CD1c-positive myeloid dendritic cell (primary cell): ENCODE data around the gene CDH13.

ENCODE experiments used
- DNase-seq: peaks from one replicate; pipeline ENCODE4 v3.0.0-alpha.2; 2016; ENCODE audit errors: extremely low spot score

The CDH13 gene

DNA sequence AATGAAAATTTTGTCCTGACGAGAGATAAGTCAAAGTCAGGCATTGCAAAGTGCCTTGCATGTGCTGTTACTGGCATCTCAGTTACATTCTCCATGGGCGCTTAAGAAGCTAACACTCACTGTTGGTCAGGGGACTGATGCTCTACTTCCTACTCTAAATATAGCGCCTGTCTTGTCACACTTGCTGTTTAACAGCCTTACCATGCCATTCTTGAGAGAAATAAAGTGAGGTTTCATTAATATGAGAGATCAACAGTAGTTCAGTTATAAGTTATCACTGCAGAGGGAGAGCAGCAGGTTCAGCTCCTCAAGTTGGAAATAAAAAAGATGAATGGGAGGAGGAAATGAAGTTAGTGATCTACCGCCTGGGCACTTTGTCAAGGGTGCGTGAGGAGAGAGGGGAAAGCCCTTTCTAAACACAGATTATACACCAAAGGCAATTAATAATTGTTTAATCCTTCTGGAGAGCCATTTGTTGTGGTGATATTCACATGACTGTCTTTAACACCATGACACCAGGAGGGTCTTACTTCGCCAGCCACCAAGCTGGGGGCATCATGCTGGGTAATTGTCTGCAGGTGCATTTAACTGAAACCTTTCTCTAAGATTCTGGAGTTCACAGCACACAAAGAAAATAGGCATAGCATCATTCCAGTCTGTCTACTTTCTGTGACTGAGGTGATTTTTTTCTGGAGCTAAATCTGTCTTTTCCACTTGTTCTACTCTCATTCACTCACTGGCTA is 612.4 kb downstream of the CDH13 start:
- DNase-seq = no peak

DNA sequence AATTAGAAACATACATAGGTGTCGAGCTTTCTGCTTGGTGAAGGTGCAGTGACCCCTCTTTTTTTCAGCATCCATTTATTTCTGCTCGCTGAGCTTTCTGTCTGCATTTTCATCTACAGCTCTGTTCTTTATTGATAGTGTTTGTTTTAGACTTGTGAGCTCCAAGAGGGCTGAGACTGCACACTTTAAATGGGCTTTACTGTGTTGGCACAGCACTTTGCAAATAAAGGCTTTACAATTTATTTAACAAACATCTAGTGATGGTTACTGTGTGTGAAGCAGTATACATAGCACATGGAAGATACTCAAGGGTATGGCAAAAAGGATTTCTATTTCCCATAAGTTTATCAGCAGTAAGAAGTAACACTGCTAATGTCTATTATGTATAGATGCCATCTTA is 617.3 kb downstream of the CDH13 start:
- no peak for DNase-seq

DNA sequence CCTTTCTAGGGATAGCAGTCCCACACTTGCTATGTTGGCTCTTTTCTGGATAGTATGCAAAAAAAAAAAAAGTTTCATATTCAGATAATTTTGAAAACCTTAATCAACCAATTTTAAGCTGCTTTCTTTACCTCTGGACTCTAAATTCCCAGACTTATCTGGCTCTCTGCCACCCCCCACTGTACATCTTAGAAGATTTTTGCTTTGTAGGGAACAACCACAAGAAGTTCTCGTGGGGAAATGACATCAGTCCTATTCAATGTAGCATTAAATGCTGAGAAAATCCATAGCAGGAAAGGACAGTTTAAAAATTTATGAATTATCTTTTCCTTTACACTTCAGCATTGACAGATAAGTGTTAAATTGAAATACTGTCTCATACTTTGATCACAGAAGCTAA is 618.3 kb downstream of the CDH13 start:
- no peak for DNase-seq

DNA sequence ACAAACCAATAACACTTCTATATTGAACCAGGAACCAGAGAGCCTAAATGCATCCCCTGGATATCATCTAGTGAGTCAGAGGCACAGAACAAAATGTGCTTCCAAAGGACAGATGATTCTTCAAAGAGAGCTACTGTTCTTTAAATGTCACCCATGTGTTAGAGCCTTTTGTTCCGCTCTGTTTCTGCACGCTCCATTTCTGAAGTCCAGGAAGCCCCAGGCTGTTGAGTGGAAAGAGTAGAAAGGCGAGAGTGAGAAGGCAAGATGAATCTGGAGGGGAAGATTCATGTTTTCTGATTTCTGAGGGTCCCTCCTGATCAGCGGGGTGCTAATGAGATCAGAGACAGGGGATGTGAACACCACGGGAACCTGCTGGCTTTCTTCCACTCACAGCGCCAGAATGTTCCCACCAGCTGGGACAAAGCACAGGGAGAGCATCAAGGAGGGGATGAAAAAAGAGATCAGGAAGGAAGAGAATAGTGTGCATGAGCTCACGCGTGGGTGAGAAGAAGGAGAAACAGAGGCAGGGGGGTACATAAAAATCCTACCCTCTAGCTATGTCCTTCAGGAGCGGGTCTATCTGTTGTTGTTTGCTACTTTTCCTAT is 621.1 kb downstream of the CDH13 start:
- DNase-seq = no peak

DNA sequence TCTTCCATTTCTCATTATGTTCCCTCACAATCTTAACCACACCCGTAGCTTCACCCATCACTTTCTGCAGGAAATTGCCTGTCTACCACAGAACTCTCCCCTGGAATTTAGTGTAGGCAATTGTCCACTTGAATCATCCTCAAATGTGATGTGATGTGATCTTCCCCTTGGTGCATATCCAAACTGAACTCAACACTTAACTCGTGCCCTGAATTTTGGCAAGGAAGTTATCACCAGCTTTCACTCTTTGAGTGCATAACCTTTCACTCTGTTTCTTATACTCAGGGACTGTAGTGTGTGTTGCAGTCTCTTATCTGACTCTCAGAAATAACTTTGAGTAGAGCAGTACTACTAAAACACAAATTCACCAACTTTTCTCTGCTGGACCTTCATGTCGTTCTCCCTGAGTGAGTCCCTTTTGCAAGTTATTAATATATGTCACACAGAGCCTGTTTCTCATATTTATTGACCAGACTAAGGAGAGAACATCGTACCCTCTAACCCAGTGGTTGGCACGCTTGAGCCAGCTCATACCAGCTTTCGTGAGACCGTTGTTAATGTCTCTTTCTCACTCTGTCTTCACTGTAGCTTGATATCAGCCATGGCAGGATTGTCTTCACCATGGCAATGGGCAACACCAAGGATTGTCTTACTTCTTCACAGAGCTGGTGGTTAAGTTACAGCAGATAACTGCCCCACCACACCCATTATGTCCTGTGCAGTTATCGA is 622.1 kb downstream of the CDH13 start:
- no peak for DNase-seq

DNA sequence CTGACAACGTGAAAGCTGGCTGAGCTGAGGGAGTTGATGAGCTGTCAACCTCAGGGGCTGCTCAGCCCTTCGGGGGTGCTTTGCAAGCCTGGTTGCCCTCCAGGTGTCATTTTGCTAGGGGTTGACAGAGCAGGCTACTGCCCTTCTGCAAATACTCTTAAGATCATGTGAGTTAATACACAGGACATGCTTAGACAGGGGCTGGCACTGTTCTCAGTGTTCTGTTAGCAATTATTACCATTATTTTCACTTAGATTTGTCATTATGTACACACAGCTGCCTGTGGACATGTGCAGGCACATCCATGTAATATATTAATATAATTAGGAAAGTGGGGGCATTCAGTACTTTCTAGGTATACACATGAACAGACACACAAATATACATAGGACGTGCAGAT is 626.8 kb downstream of the CDH13 start:
- no peak for DNase-seq

DNA sequence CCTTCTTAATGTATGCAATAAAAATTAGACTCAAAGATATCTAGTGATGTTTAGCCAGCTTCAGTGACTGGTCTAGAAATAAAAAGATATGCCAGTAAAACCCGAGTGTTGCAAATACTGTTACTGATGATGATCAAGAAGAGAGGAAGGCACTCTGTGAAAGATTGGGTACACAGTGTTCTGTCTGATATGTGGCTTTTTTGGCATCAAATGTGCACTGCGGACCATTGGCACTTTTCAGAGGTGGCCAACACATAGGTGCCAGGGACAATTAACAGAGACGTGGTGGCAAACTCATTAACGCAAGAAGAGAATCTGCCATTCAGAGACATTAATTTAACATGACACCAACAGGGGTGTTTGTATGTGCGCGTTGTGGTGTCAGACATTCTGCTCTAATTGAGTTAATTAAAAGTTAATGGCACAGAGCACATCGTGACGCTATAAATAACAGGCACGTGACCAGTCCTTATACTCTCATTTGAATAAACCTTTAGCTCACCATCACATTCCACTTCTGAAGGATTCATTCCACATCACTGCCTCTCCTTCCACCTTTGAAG is 631.7 kb downstream of the CDH13 start:
- no peak for DNase-seq

DNA sequence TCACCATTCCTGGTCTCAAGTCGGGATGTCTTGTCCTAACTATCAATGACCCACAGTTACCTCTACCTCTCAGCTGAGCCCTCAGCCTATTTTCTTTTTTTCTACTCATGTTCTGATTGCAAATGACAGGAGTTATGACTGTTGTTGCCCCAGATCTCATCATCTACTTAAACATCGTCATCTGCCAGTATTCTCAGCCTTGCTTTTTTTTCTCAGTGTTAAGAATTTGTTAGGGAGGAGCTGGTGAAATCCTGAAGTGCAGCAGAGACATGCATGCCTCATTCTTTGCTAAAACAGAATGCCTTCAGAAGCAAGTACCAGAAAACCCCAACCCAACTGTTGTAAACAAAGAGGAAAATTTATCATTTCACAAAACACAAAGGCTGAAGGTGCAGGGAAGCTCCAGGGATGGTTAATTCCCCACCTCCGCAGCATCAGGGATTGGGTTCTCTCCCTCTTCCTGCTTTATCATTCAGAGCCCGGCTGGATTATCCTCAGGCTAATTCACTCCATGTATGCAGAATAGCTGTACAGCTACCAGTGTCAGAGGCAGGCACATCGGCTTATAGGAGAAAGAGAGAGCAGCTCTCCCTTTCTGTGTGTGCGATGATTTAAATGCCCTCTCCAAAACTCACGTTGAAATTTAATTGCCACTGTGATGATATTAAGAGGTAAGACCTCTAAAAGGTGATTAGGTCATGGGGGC is 640.2 kb downstream of the CDH13 start:
- DNase-seq = no peak

DNA sequence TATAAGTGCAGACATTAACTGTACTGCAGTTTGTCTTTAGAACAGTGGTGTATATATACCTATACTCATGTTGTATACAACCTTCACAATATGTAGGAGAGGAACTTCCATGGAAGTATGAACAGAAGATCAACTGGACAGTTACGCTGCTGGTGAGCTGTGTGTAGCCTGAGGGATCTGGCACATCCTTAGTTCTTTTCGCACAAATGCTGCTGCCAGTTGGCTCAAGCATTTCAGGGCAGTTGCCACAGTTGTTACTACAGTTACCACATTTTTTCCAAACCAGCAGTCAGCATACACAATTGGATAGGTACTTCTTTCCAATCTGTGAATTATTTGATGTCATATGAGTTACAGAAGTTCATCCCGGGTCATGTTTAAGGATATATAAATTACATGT is 641.4 kb downstream of the CDH13 start:
- no peak for DNase-seq

DNA sequence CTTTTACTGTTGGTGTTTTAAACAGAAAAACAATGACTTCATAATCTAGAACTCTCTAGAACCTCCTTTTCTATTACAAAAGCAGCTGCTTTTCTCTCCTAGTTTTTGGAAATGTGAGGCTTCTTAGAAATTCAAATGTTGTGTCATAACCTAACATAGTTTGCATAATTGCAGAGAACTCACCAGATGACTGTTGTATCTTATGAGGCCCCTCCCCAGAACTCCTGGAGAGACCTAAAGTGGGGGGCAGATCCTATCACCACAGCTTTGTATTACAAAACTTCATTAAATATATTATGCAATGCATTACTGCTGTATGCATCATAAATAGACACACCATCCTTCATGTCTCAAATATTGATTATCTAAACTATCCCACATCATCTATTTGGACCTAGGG is 642.3 kb downstream of the CDH13 start:
- no peak for DNase-seq

DNA sequence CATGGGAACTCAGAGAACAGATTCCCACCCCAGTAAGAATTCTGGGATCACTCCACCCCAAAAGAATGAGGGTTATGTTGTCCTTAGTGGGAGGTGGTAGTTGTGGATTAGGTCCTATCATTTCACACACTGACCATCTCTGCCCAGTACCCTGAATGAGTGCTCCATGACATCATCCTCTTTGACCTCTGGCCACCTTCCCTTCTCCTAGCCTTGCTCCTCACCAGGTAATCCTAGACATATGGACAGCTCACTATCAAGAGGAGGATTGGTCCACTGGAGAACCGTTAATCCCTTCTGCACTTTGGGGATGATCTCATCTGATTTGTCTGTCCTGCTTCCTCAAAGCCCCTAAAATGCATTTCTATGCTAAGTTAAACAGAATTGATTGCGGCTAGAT is 642.8 kb downstream of the CDH13 start:
- no peak for DNase-seq

DNA sequence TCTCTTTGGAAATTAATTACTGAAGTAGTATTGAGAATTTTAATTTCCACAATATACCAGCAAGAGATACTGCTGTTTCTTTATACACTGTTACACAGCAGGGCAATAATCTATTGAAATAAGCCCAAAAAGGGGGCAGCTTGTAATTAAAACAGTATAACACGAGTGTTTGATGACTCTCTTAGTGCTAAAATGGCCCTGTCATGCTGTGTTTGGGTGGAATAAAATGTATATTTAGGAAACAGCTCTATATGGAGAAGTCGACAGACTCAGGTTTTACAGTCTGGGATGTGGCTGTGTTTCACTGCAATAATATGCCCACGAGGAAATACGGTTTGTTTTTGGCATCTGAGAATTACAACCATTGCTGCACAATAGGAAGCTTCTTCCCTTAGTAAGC is 643.3 kb downstream of the CDH13 start:
- no peak for DNase-seq

DNA sequence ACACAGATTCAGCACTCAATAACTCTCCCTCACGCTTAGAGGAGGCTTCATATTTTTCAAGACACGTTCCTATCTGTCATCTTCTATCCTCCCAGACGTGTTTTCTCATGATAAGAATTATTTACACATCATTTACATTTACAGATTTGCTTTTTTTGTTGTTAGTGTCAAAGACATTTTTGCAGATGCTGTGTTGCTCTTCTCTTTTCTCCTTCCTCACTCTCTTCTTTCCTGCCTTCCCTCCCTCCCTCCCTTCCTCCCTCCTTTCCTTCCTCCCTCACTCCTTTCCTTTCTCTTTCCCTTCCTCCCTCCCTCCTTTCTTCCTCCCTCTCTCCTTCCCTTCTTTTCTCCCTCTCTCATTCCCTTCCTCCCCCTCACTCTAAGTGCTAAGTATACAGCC is 643.9 kb downstream of the CDH13 start:
- no peak for DNase-seq

DNA sequence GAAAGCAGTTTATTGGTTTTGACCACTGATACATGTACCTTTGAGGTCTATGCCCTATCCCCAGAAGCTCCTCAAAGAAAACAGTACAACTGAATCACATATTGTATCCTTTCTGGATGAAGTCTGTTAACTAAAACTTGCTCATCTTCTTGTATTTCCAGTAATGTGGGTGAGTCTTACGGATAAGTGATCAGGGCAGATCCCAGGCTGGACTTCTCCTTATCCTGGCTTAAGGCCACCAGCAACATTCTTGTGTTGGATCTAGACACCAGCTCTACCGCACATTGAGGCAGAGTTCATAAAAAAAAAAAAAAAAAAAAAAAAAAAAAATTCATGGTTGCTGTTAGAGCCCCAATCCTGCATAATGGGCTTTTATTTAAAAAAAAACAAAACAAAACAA is 644.4 kb downstream of the CDH13 start:
- DNase-seq = no peak

DNA sequence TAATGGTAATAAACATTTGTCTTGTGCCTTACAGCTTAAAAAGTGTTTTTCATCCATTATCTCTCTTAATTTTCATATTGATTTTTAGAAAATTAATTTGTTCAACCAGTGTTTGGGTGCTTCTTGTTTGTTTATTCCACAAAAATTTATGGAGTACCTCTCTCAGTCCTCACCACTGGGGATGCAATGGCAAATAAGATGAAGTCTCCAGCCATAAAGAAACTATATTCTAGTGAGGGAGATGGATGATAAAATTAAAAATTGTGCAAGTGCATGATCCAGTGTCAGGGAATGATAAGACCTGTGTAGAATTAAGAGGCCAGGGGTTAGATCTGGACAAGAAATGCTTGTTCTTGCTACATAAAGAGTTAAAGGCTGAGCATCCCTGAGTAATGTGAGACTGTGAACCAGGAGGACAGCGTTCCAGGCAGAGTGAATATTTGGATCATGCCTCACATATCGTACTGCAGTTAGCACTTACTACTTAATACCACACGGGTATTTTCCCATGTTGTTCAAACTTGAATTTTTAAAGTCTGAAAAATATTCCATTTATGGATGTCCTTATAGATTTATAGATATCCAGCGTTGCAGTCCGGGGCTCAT is 645.3 kb downstream of the CDH13 start:
- DNase-seq = no peak

DNA sequence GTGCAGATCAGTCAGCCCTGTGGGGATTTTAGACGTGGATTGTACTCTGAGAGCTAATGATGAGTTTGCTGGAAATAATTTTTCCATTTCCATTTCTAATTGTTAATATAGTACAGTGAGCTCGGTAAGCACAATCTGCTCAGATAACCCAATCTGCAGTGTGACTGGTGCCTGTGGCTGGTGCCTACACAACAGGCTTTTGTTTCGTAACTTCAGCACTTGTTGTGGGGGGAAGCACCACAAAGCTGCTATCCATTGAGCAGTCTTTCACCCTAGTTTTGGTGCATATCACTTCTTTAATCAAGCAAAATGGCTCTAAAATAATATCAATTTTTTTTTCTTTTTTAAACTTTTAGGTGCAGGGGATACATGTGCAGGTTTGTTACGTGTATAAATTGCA is 646.1 kb downstream of the CDH13 start:
- no peak for DNase-seq

DNA sequence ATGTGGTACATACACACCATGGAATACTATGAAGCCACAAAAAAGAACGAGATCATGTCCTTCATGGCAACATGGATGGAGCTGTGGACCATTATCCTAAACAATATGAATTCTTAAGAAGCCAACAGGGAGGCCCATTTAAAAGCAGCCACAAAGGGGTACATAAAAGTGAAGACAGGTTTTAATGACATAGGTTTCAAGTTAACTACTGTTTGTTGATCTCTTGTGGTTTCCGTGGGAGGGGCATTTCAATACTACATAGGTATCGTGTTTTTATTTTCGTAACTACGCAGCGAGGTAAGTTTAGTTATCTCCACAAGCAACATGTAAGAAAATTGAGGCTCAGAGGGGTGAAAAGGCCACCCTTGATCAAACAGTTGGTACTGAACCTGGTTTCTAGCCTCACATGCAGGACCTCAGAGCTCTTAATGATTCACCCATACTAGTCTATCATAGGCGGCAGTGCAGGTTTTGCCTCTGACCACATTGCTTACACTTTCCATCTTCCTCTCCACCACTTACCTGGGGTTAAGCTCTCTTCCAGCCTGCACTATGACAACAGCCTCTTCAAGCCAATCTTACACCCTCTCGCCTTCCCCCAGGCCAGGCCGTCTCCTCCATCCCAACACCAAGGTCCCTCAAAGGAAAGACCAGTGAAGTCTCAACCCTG is 646.9 kb downstream of the CDH13 start:
- DNase-seq = no peak

DNA sequence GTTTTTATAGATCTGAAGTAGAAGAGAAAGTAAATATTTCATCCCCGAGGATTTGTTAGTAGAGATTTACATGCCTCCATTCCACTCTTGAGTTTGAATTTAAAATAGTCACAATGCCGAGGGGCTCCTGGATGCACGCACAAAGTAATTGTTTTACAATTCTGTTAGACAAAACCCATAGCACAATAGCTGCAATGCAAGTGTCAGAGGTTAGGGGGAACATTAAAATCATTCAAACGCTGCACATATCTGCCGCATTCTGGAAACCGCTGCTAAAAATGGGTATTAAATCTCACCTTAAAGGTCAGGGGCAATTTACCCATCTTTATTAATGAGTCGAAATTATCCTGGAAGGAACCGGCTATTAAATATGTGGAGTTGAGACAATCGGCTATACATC is 652.5 kb downstream of the CDH13 start:
- no peak for DNase-seq

DNA sequence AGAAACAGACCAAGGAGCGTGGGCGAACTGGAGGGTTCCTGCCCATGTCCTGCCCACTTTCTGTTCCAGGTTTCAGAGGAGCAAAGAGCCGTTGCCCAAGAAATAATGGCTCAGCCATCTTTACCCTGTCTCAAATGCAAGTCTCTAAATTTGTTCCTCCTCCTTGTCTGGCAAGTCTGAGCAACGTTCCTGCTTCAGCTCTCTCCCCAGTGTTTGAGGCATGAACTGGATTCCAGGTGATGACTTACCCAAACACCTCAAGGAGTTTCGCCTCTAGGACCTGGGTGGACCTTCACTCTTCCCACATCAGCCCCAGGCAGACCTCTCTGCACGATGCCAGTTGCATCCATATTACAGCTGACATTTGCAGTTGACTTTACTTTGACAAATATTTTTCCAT is 659.2 kb downstream of the CDH13 start:
- DNase-seq = no peak

DNA sequence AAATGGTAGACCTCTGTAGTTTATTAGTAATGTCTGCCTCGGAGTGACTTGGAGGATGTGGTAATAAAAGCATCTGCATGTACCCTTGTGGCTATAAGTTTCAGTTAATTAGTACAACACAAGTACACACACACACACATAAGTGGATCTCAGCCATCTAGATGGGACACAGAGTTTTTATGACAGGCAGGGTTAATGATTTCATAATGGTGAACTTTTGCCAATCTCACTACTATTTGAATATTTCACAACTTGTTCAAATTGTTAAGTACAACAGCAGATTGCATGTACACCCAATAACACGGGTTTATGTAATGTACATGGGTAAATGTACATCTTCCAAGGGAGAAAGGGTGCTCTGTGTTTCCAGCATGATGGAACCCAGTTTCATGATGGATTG is 669.7 kb downstream of the CDH13 start:
- DNase-seq = no peak

DNA sequence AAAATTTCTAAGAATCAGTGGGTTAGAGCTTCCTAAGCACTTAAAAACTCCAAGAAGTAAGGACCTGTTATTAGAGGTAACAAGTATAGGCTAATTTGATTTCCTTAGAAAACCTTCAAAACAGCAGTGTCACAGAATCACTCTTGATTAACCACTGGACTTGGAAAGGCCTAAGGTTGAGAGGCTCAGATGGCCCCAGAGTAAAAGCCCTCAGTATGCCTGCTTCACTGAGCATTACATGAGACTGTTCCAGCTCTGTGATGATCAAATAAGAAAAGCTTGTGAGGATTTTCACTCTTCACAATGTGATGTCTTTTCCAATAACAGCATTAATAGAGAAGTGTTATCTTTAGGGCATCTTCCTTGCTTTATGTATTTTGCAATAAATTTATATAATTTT is 671.8 kb downstream of the CDH13 start:
- DNase-seq = no peak
